ENCODE measurements around the gene SHCBP1. TPM values are rescaled to one million over a fixed set of nuclear protein-coding genes. Genes with fewer than 3 reads are reported as not detected.

Gene SHCBP1
- total and polyA plus RNA-seq, 10 donors = 1.7 to 15.7 (median 4.4) TPM

DNA sequence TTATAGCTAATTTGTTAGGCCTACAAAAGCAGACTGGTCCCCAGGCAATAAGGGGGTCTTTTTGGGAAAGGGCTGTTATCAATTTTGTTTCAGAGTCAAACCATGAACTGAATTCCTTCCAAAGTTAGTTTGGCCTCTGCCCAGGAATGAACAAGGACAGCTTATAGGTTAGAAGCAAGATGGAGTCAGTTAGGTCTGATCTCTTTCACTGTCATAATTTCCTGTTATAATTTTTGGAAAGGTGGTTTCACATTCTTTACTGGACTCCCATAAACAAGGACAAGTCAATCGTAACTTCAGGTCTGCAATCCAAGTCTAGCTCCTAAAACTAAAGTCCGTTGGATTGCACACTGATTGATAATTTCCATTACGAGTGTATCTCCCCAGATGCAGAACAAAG is 30.1 kb upstream of the SHCBP1 start:
- no peaks in the 10 kb centered on the region for H3K9me3 ChIP-seq
- no peaks in the 10 kb centered on the region for H3K27me3 ChIP-seq (replicated peaks in 1 of 7)
- DNase-seq = no peak
- no peak overlapping the region for H3K27ac ChIP-seq
- intact Hi-C loops (cut with DNase I; ENCODE audit: low total_unique reads) = no loop called here
- 81 to 92% (median 89%) methylated on average over 3 of the region's 3 CpGs for WGBS, 5 donors
- TF ChIP-seq POLR2AphosphoS5 (IDR thresholded peaks at IDR 0.05) (no peak), POLR2A (IDR thresholded peaks at IDR 0.05) (no peak)
- TF ChIP-seq, protein P1, sequence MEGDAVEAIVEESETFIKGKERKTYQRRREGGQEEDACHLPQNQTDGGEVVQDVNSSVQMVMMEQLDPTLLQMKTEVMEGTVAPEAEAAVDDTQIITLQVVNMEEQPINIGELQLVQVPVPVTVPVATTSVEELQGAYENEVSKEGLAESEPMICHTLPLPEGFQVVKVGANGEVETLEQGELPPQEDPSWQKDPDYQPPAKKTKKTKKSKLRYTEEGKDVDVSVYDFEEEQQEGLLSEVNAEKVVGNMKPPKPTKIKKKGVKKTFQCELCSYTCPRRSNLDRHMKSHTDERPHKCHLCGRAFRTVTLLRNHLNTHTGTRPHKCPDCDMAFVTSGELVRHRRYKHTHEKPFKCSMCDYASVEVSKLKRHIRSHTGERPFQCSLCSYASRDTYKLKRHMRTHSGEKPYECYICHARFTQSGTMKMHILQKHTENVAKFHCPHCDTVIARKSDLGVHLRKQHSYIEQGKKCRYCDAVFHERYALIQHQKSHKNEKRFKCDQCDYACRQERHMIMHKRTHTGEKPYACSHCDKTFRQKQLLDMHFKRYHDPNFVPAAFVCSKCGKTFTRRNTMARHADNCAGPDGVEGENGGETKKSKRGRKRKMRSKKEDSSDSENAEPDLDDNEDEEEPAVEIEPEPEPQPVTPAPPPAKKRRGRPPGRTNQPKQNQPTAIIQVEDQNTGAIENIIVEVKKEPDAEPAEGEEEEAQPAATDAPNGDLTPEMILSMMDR (IDR thresholded peaks at IDR 0.05 in 8 of 11, conservative IDR thresholded peaks at IDR 0.05 in 3 of 11) = no peak
- H3K4me1 ChIP-seq = no peaks in the 10 kb centered on the region
- peaks cover 0 to 40% (median 0%) of the 10 kb centered on the region in 6 donors for H3K36me3 ChIP-seq
- H3K4me3 ChIP-seq = no peak overlapping the region

DNA sequence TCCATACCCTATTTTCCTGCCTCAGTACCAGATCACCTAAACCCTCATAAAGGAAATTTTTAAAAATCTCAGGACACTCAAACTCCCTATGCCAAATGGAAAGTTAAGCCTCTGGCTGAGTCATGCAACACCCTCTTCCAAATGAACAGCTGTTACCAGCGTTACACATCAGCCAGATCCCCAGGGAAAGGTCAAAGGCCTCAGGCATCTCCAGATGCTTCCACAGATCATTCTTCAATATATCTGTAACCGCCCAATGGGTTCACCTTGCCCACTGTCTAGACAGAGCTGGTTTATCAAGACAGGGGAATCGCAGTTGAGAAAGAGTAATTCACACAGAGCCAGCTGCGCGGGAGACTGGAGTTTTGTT is 29.1 kb upstream of the SHCBP1 start:
- Histone ChIP-seq H3K27ac (no peak overlapping the region), H3K4me1 (no peaks in the 10 kb centered on the region), H3K36me3 (peaks cover 0 to 30% (median 0%) of the 10 kb centered on the region in 6 donors), H3K4me3 (no peak overlapping the region), H3K27me3 (replicated peaks in 1 of 7) (no peaks in the 10 kb centered on the region), H3K9me3 (peaks cover 0 to 9% (median 0%) of the 10 kb centered on the region in 8 donors)
- TF ChIP-seq, protein P1 (IDR thresholded peaks at IDR 0.05 in 8 of 11, conservative IDR thresholded peaks at IDR 0.05 in 3 of 11) = no peak
- TF ChIP-seq POLR2A (IDR thresholded peaks at IDR 0.05) (no peak), POLR2AphosphoS5 (IDR thresholded peaks at IDR 0.05) (no peak)
- intact Hi-C loops (cut with DNase I; ENCODE audit: low total_unique reads) = no loop called here
- no peak for DNase-seq
- WGBS, 5 donors = 93 to 98% (median 95%) methylated on average over 5 of the region's 5 CpGs

DNA sequence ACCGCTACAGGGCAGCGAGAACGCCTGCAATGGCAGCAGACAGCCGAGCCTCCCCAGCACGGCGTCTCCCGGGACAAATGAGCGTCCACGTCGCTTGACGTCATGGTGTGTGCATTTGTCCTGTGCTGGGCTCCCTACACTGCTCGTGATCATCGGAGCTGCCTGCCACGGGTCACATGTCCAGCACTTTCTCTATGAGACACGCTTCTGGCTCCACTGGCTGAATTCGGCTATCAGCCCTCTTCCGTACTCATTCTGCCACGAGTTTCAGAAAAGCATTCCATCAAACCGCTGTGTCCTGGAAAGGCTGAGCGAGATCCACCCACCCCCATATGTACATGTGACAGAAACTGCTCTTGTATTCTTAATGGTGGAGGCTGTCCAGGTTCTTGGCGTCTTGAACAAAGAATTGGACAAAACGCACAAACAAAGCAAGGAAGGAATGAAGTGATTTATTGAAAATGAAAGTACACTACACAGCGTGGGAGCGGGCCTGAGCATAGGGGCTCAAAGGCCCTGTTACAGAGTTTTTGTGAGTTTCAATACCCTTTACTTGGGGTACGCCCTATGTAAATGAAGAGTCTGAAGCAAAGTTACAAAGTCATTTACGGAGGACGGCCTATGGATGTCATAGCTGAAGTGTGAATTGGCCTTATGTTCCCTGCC is 28.5 kb upstream of the SHCBP1 start:
- Histone ChIP-seq H3K4me1 (no peaks in the 10 kb centered on the region), H3K36me3 (peaks cover 0 to 25% (median 0%) of the 10 kb centered on the region in 6 donors), H3K27me3 (replicated peaks in 1 of 7) (no peaks in the 10 kb centered on the region), H3K27ac (no peak overlapping the region), H3K9me3 (peaks cover 0 to 13% (median 3%) of the 10 kb centered on the region in 8 donors), H3K4me3 (no peak overlapping the region)
- intact Hi-C loops (cut with DNase I; ENCODE audit: low total_unique reads) = no loop called here
- WGBS, 5 donors = 87 to 95% (median 93%) methylated on average over 26 to 27 of the region's 27 CpGs
- peak in 1 of 3 donors; percentile 17 for TF ChIP-seq POLR2AphosphoS5 (IDR thresholded peaks at IDR 0.05)
- TF ChIP-seq, protein P1 (IDR thresholded peaks at IDR 0.05 in 8 of 11, conservative IDR thresholded peaks at IDR 0.05 in 3 of 11) = no peak
- DNase-seq = no peak

DNA sequence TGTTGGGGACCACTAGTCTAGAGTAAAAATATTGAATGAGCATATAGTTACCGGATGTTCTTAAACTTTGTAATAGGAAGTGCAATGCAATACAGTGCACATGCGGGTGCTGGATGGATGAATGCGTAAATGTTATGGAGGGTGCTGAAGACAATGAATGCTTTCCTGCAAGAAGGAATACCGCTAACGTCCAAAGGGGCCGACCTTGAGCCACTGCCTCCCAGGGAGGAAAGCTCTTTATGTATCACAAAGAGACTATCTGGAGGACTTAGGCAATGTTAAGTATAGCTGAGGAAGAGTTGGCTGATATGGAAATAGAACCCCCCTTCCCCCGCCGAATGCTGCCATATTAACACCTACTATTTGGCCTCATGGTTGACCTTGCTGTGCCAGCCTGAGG is 27.5 kb upstream of the SHCBP1 start:
- Histone ChIP-seq H3K4me1 (no peaks in the 10 kb centered on the region), H3K36me3 (peaks cover 0 to 25% (median 0%) of the 10 kb centered on the region in 6 donors), H3K4me3 (no peak overlapping the region), H3K27me3 (replicated peaks in 1 of 7) (no peaks in the 10 kb centered on the region), H3K9me3 (peaks cover 0 to 23% (median 11%) of the 10 kb centered on the region in 8 donors), H3K27ac (no peak overlapping the region)
- TF ChIP-seq POLR2A (IDR thresholded peaks at IDR 0.05) (no peak), POLR2AphosphoS5 (IDR thresholded peaks at IDR 0.05) (no peak)
- TF ChIP-seq, protein P1 (IDR thresholded peaks at IDR 0.05 in 8 of 11, conservative IDR thresholded peaks at IDR 0.05 in 3 of 11) = no peak
- intact Hi-C loops (cut with DNase I; ENCODE audit: low total_unique reads) = no loop called here
- 80 to 94% (median 87%) methylated on average over 8 of the region's 8 CpGs for WGBS, 5 donors
- DNase-seq = no peak

Data from spleen (tissue), 11 donors.